Gastrocnemius medialis (tissue), 4 donors: ENCODE results near the gene PTPRN2. TPM values are rescaled to one million over a fixed set of nuclear protein-coding genes. Genes with fewer than 3 reads are reported as not detected.

Experiments used
- ATAC-seq, 2 donors: fragments of 150-250 bp; one replicate each; pipeline ENCODE4 v1.9.1; 2016
- DNase-seq, 2 donors: peaks; one replicate each; pipeline ENCODE4 v3.0.0-alpha.2; 2019
- H3K27ac ChIP-seq, 4 donors: fragments of 200-600 bp; sonication (generic); 1 replicate in 1 of 4; 2 replicates in 3 of 4; pipeline ENCODE4 v1.5.1; 2016 to 2018; ENCODE audit warnings: mild to moderate bottlenecking in 2 of 4, moderate library complexity in 1 of 4
- H3K27me3 ChIP-seq, 3 donors: fragments of 200-600 bp; sonication (generic) in 2 of 3; 1 replicate in 1 of 3; 2 replicates in 2 of 3; pipeline versions ENCODE4 v1.5.1 to v1.6.0; 2016 to 2019; ENCODE audit warnings: mild to moderate bottlenecking in 1 of 3, moderate library complexity in 1 of 3
- H3K36me3 ChIP-seq, 2 donors: fragments of 200-600 bp; sonication (generic) in 1 of 2; one replicate each; pipeline ENCODE4 v1.5.1; 2017 to 2018
- H3K4me1 ChIP-seq, 2 donors: fragments of 200-600 bp; sonication (generic) in 1 of 2; one replicate each; pipeline ENCODE4 v1.5.1; 2016 to 2017; ENCODE audit warnings: mild to moderate bottlenecking in 2 of 2
- H3K4me3 ChIP-seq, 4 donors: fragments of 200-600 bp; sonication (generic) in 3 of 4; 1 replicate in 1 of 4; 2 replicates in 3 of 4; pipeline ENCODE4 v1.5.1; 2016 to 2019; ENCODE audit warnings: mild to moderate bottlenecking in 2 of 4
- H3K9me3 ChIP-seq, 3 donors: fragments of 200-600 bp; sonication (generic) in 2 of 3; 1 replicate in 1 of 3; 2 replicates in 2 of 3; pipeline ENCODE4 v1.5.1; 2016 to 2019
- CTCF ChIP-seq, 5 experiments: fragments of 450-650 bp in 3 of 5; fragments of 200-600 bp in 2 of 5; sonication (generic) in 2 of 5; IDR thresholded peaks in 4 of 5; conservative IDR thresholded peaks in 1 of 5; 1 replicate in 4 of 5; 2 replicates in 1 of 5; pipeline ENCODE4 v1.5.1; 2016 to 2019; ENCODE audit warnings: antibody characterized with exemption in 5 of 5, mild to moderate bottlenecking in 3 of 5, moderate library complexity in 3 of 5
- POLR2A ChIP-seq, 2 donors: fragments of 450-650 bp; IDR thresholded peaks; one replicate each; pipeline ENCODE4 v1.6.1; 2017; ENCODE audit warnings: antibody characterized with exemption in 2 of 2, mild to moderate bottlenecking in 2 of 2, moderate library complexity in 2 of 2
- in situ Hi-C, 4 donors: fragments of 200-750 bp; cut with MboI; loops; one replicate each; pipeline versions ENCODE4 v1.15.0 to v1.8.0; 2017; ENCODE audit warnings: low sequenced_read_pairs in 4 of 4
- intact Hi-C: fragments of 100-400 bp; cut with DNase I; formaldehyde crosslinking; loops from one replicate; pipeline ENCODE4 v1.15.1; 2023; ENCODE audit warnings: low total_unique reads
- total RNA-seq, 4 donors: library from RNA; depleted of rRNA; stranded (reverse); fragments of >200 nt; gene quantifications; one replicate each; pipeline versions ENCODE4 v1.1.0 to v1.2.3, GENCODE V29; 2016

The PTPRN2 gene
- total RNA-seq, 4 donors from 2014 or later = 0.66 to 0.85 (median 0.81) TPM

- H3K9me3 ChIP-seq = no peaks in the 10 kb centered on the region
- H3K4me1 ChIP-seq = no peaks in the 10 kb centered on the region
- H3K27ac ChIP-seq = no peak overlapping the region
- no peak for TF ChIP-seq CTCF (IDR thresholded peaks at IDR 0.05 in 4 of 5, conservative IDR thresholded peaks at IDR 0.05 in 1 of 5)
- no peak for TF ChIP-seq POLR2A (IDR thresholded peaks at IDR 0.05)
- no peaks in the 10 kb centered on the region for H3K27me3 ChIP-seq
- H3K4me3 ChIP-seq = no peak overlapping the region
- H3K36me3 ChIP-seq = no peaks in the 10 kb centered on the region
- in situ Hi-C loops = no loop called here
- no peak for ATAC-seq
- DNase-seq = no peak
- intact Hi-C loops = no loop called here
Measured at GRCh38 chr7:157604661-157605381, 982.8 kb downstream of the PTPRN2 start.

GRCh38 chr7:157603716-157604115 is 983.9 kb downstream of the PTPRN2 start:
- in situ Hi-C loops = no loop called here

GRCh38 chr7:157603005-157603404 is 984.6 kb downstream of the PTPRN2 start:
- intact Hi-C loops (no loop called here), in situ Hi-C loops (no loop called here)
- TF ChIP-seq POLR2A (IDR thresholded peaks at IDR 0.05) = no peak
- no peak for TF ChIP-seq CTCF (IDR thresholded peaks at IDR 0.05 in 4 of 5, conservative IDR thresholded peaks at IDR 0.05 in 1 of 5)

More at GRCh38 chr7:157603716-157604115, 983.9 kb downstream of the PTPRN2 start:
- DNase-seq = no peak
- Histone ChIP-seq H3K27me3 (no peaks in the 10 kb centered on the region), H3K4me3 (no peak overlapping the region), H3K9me3 (no peaks in the 10 kb centered on the region), H3K4me1 (no peaks in the 10 kb centered on the region), H3K36me3 (no peaks in the 10 kb centered on the region), H3K27ac (no peak overlapping the region)
- ATAC-seq = no peak
- TF ChIP-seq CTCF (IDR thresholded peaks at IDR 0.05 in 4 of 5, conservative IDR thresholded peaks at IDR 0.05 in 1 of 5) = no peak
- no peak for TF ChIP-seq POLR2A (IDR thresholded peaks at IDR 0.05)
- intact Hi-C loops = no loop called here

GRCh38 chr7:157602581-157602980 is 985.0 kb downstream of the PTPRN2 start:
- TF ChIP-seq CTCF (IDR thresholded peaks at IDR 0.05 in 4 of 5, conservative IDR thresholded peaks at IDR 0.05 in 1 of 5) = no peak
- Histone ChIP-seq H3K4me1 (no peaks in the 10 kb centered on the region), H3K9me3 (no peaks in the 10 kb centered on the region), H3K36me3 (no peaks in the 10 kb centered on the region), H3K27me3 (no peaks in the 10 kb centered on the region), H3K4me3 (no peak overlapping the region), H3K27ac (no peak overlapping the region)
- in situ Hi-C loops (no loop called here), intact Hi-C loops (no loop called here)
- ATAC-seq (no peak), DNase-seq (no peak)

More at GRCh38 chr7:157603005-157603404, 984.6 kb downstream of the PTPRN2 start:
- Histone ChIP-seq H3K4me1 (no peaks in the 10 kb centered on the region), H3K9me3 (no peaks in the 10 kb centered on the region), H3K27ac (no peak overlapping the region), H3K36me3 (no peaks in the 10 kb centered on the region), H3K27me3 (no peaks in the 10 kb centered on the region), H3K4me3 (no peak overlapping the region)
- ATAC-seq (no peak), DNase-seq (no peak)

- in situ Hi-C loops = no loop called here
- Histone ChIP-seq H3K36me3 (no peaks in the 10 kb centered on the region), H3K9me3 (no peaks in the 10 kb centered on the region), H3K27me3 (no peaks in the 10 kb centered on the region), H3K4me1 (no peaks in the 10 kb centered on the region), H3K4me3 (no peak overlapping the region), H3K27ac (no peak overlapping the region)
- TF ChIP-seq CTCF (IDR thresholded peaks at IDR 0.05 in 4 of 5, conservative IDR thresholded peaks at IDR 0.05 in 1 of 5) (no peak), POLR2A (IDR thresholded peaks at IDR 0.05) (no peak)
- DNase-seq = no peak
- no peak for ATAC-seq
- intact Hi-C loops = no loop called here
Measured at GRCh38 chr7:157602156-157602555, 985.5 kb downstream of the PTPRN2 start.
